Renal cortex interstitium (tissue), 3 donors: ENCODE results near the gene AP5S1. TPM values are rescaled to one million over a fixed set of nuclear protein-coding genes. Genes with fewer than 3 reads are reported as not detected.

Experiments used
- polyA plus RNA-seq, 3 donors: library from polyadenylated mRNA; unstranded; fragments of 120-200 nt; gene quantifications; one replicate each; pipeline ENCODE4 v1.2.1, GENCODE V29; 2013; ENCODE audit not compliant: insufficient read length in 3 of 3

The AP5S1 gene
- polyA plus RNA-seq, 3 donors, result 8.0 to 11.8 (median 9.3) TPM

Other genes with a start within 250 kb of the AP5S1 start
- under 1 TPM; 0.11 to 0.30 (median 0.14) TPM for gene GFRA4, start 157.1 kb upstream of the AP5S1 start, polyA plus RNA-seq
- 10 to 100 TPM in 1 of 3 donors, 1 to 10 TPM in 2; 7.7 to 15.3 (median 9.7) TPM for gene ADAM33, start 138.5 kb upstream of the AP5S1 start, polyA plus RNA-seq
- 1 to 10 TPM in 2 of 3 donors, under 1 TPM in 1; 0.61 to 1.8 (median 1.4) TPM for gene SIGLEC1, start 107.9 kb upstream of the AP5S1 start, polyA plus RNA-seq
- gene HSPA12B, start 87.9 kb upstream of the AP5S1 start, polyA plus RNA-seq, result 10 to 100 TPM; 11.0 to 19.6 (median 15.6) TPM
- gene ADISSP, start 52.8 kb upstream of the AP5S1 start, polyA plus RNA-seq, result 10 to 100 TPM; 17.4 to 28.4 (median 26.6) TPM
- 1 to 10 TPM; 1.3 to 2.5 (median 2.0) TPM for gene SPEF1, start 39.1 kb upstream of the AP5S1 start, polyA plus RNA-seq
- gene CENPB, start 33.8 kb upstream of the AP5S1 start, polyA plus RNA-seq, result 10 to 100 TPM; 33.6 to 49.5 (median 44.7) TPM
- 10 to 100 TPM; 35.4 to 40.3 (median 39.3) TPM for gene CDC25B, start 24.2 kb upstream of the AP5S1 start, polyA plus RNA-seq
- gene MAVS, start 26.3 kb downstream of the AP5S1 start, polyA plus RNA-seq, result 10 to 100 TPM; 25.7 to 33.9 (median 27.5) TPM
- gene PANK2, start 68.8 kb downstream of the AP5S1 start, polyA plus RNA-seq, result 10 to 100 TPM; 32.8 to 38.6 (median 36.6) TPM
- 10 to 100 TPM; 22.7 to 25.1 (median 22.7) TPM for gene RNF24, start 195.0 kb downstream of the AP5S1 start, polyA plus RNA-seq